Breast epithelium (tissue), 4 donors: Measurements from ENCODE around the gene ZNF503. TPM values are rescaled to one million over a fixed set of nuclear protein-coding genes. Genes with fewer than 3 reads are reported as not detected.

Experiments
- DNase-seq, 2 donors: peaks; one replicate each; pipeline ENCODE4 v3.0.0-alpha.2; 2019; ENCODE audit warnings: low spot score in 2 of 2
- H3K27ac ChIP-seq, 2 donors: fragments of 200-600 bp; sonication (generic) in 1 of 2; one replicate each; pipeline ENCODE4 v1.5.1; 2016 to 2019; ENCODE audit warnings: mild to moderate bottlenecking in 1 of 2
- H3K27me3 ChIP-seq, 2 donors: fragments of 200-600 bp; sonication (generic) in 1 of 2; one replicate each; pipeline versions ENCODE4 v1.5.1 to v1.6.0; 2017 to 2019; ENCODE audit warnings: control low read depth in 1 of 2, mild to moderate bottlenecking in 1 of 2
- H3K36me3 ChIP-seq: fragments of 200-600 bp; one replicate; pipeline ENCODE4 v1.5.1; 2019
- H3K4me1 ChIP-seq, 2 donors: fragments of 200-600 bp; sonication (generic); one replicate each; pipeline ENCODE4 v1.5.1; 2016 to 2019; ENCODE audit warnings: control low read depth in 1 of 2
- H3K4me3 ChIP-seq, 3 donors: fragments of 200-600 bp; sonication (generic); 1 replicate in 2 of 3; 2 replicates in 1 of 3; pipeline ENCODE4 v1.5.1; 2016 to 2019; ENCODE audit warnings: mild to moderate bottlenecking in 3 of 3, moderate library complexity in 2 of 3
- H3K9me3 ChIP-seq, 2 donors: fragments of 200-600 bp; sonication (generic) in 1 of 2; one replicate each; pipeline ENCODE4 v1.5.1; 2016 to 2019; ENCODE audit warnings: control low read depth in 1 of 2
- CTCF ChIP-seq, 3 donors: fragments of 450-650 bp; IDR thresholded peaks; one replicate each; pipeline ENCODE4 v1.5.1; 2016 to 2017; ENCODE audit warnings: antibody characterized with exemption in 3 of 3, mild to moderate bottlenecking in 3 of 3, moderate library complexity in 3 of 3
- POLR2A ChIP-seq: fragments of 450-650 bp; IDR thresholded peaks from one replicate; pipeline ENCODE4 v1.6.1; 2016; ENCODE audit warnings: antibody characterized with exemption, mild to moderate bottlenecking, moderate library complexity
- POLR2AphosphoS5 ChIP-seq, 3 donors: sonication (generic); formaldehyde crosslinking; IDR thresholded peaks; one replicate each; pipeline ENCODE4 v1.6.1; 2017; ENCODE audit warnings: antibody characterized with exemption in 3 of 3
- intact Hi-C: fragments of 100-400 bp; cut with DNase I; formaldehyde crosslinking; loops from one replicate; pipeline ENCODE4 v1.15.1; 2023; ENCODE audit warnings: low total_unique reads
- total RNA-seq, 3 donors: library from RNA; depleted of rRNA; stranded (reverse); fragments of >200 nt; gene quantifications; one replicate each; pipeline ENCODE4 v1.1.0, GENCODE V29; 2016

Gene ZNF503
- total RNA-seq, 3 donors from 2014 or later, result 3.6 to 10.9 (median 7.6) TPM

- peak within 1 kb of the TSS; percentile 61 to 80 (median 63) for H3K4me3 ChIP-seq
- intact Hi-C loops, result no loop called here
- H3K27me3 ChIP-seq, result no peaks in the 10 kb centered on the region
- peaks cover 0 to 5% of the 10 kb centered on the region in 2 donors for H3K4me1 ChIP-seq
- H3K36me3 ChIP-seq, result no peaks in the 10 kb centered on the region
- peak within 1 kb of the TSS; percentile 50 to 78 for H3K27ac ChIP-seq
- DNase-seq, result no peak
- TF ChIP-seq CTCF (IDR thresholded peaks at IDR 0.05), result no peak
- peak in 1 of 3 donors; percentile 39 for TF ChIP-seq POLR2AphosphoS5 (IDR thresholded peaks at IDR 0.05)
- H3K9me3 ChIP-seq, result no peaks in the 10 kb centered on the region
These were observed 29.9 kb upstream of the ZNF503 start, which contains the start of gene LRMDA for GRCh38 chr10:75431180-75432111. Gene LRMDA, plus strand, starts transcription at chr10:75431624.

GRCh38 chr10:75430000-75430763 lies 28.6 kb upstream of the ZNF503 start:
- Histone ChIP-seq H3K27me3 (no peaks in the 10 kb centered on the region), H3K4me1 (peaks cover 0 to 5% of the 10 kb centered on the region in 2 donors), H3K36me3 (no peaks in the 10 kb centered on the region), H3K27ac (peak overlapping the region in 1 of 2 donors; percentile 78), H3K9me3 (no peaks in the 10 kb centered on the region), H3K4me3 (peak overlapping the region in 1 of 3 donors; percentile 63)
- no peak for DNase-seq
- intact Hi-C loops, result no loop called here
- TF ChIP-seq POLR2AphosphoS5 (IDR thresholded peaks at IDR 0.05), result no peak
- TF ChIP-seq CTCF (IDR thresholded peaks at IDR 0.05), result no peak
- no peak for TF ChIP-seq POLR2A

- Histone ChIP-seq H3K4me1 (peaks cover 0 to 5% of the 10 kb centered on the region in 2 donors), H3K9me3 (no peaks in the 10 kb centered on the region), H3K36me3 (no peaks in the 10 kb centered on the region), H3K4me3 (no peak overlapping the region), H3K27ac (no peak overlapping the region), H3K27me3 (no peaks in the 10 kb centered on the region)
- TF ChIP-seq CTCF (IDR thresholded peaks at IDR 0.05) (no peak), POLR2AphosphoS5 (IDR thresholded peaks at IDR 0.05) (no peak), POLR2A (no peak)
- intact Hi-C loops, result no loop called here
- no peak for DNase-seq
These were observed 27.7 kb upstream of the ZNF503 start for GRCh38 chr10:75429159-75429827.

GRCh38 chr10:75428434-75429158 lies 27.0 kb upstream of the ZNF503 start:
- no peaks in the 10 kb centered on the region for H3K27me3 ChIP-seq
- no peak overlapping the region for H3K4me3 ChIP-seq
- H3K4me1 ChIP-seq, result peaks cover 0 to 5% of the 10 kb centered on the region in 2 donors
- no peaks in the 10 kb centered on the region for H3K36me3 ChIP-seq
- DNase-seq, result no peak
- H3K9me3 ChIP-seq, result no peaks in the 10 kb centered on the region
- TF ChIP-seq POLR2A (no peak), CTCF (IDR thresholded peaks at IDR 0.05) (no peak)
- intact Hi-C loops, result no loop called here
- peak overlapping the region in 1 of 2 donors; percentile 10 for H3K27ac ChIP-seq
